Neuronal stem cell (in vitro differentiated cells): ENCODE measurements around the gene PLEKHB1.

ENCODE experiments used
- DNase-seq: peaks from one replicate; pipeline ENCODE4 v3.0.0-alpha.2; 2013; ENCODE audit warnings: low spot score
- H2AFZ ChIP-seq: one replicate; pipeline ENCODE4 v1.6.1; 2013; ENCODE audit warnings: mild to moderate bottlenecking, low read length, inconsistent platforms
- H2AK5ac ChIP-seq: 2 replicates; pipeline ENCODE4 v1.6.1; 2013; ENCODE audit warnings: low read depth, mild to moderate bottlenecking, inconsistent platforms, low read length, moderate library complexity, mixed read lengths
- H2BK120ac ChIP-seq: 2 replicates; pipeline ENCODE4 v1.6.1; 2013; ENCODE audit warnings: low read depth, mild to moderate bottlenecking, inconsistent platforms, low read length, moderate library complexity, mixed read lengths
- H2BK12ac ChIP-seq: one replicate; pipeline ENCODE4 v1.6.1; 2013; ENCODE audit warnings: low read length, inconsistent platforms
- H2BK15ac ChIP-seq: 2 replicates; pipeline ENCODE4 v1.6.1; 2013; ENCODE audit warnings: mild to moderate bottlenecking, low read length, inconsistent platforms, mixed read lengths
- H2BK5ac ChIP-seq: one replicate; pipeline ENCODE4 v1.6.1; 2013; ENCODE audit warnings: inconsistent platforms, mild to moderate bottlenecking, low read length, moderate library complexity
- H3K14ac ChIP-seq: one replicate; pipeline ENCODE4 v1.6.1; 2013; ENCODE audit warnings: low read length, inconsistent platforms
- H3K18ac ChIP-seq: 2 replicates; pipeline ENCODE4 v1.6.1; 2013; ENCODE audit warnings: low read length, inconsistent platforms
- H3K23ac ChIP-seq: 2 replicates; pipeline ENCODE4 v1.6.1; 2013; ENCODE audit warnings: low read depth, mild to moderate bottlenecking, mixed read lengths, low read length, inconsistent platforms; ENCODE audit not compliant: poor library complexity
- H3K27ac ChIP-seq: replicated peaks from 3 replicates; pipeline ENCODE4 v1.5.1; 2013; ENCODE audit warnings: low read length, inconsistent platforms
- H3K27me3 ChIP-seq, 3 experiments: 2 replicates each; pipeline ENCODE4 v1.6.1; 2013; ENCODE audit warnings: low read length in 3 of 3, mild to moderate bottlenecking in 2 of 3, inconsistent platforms in 1 of 3, low read depth in 1 of 3, mixed read lengths in 1 of 3, moderate library complexity in 1 of 3; ENCODE audit not compliant: control insufficient read depth in 3 of 3, insufficient read depth in 3 of 3
- H3K36me3 ChIP-seq, 2 donors: replicated peaks in 1 of 2; 2 replicates each; pipeline ENCODE4 v1.6.1; 2013; ENCODE audit warnings: low read length in 2 of 2; ENCODE audit not compliant: control insufficient read depth in 2 of 2, insufficient read depth in 2 of 2
- H3K4ac ChIP-seq: 2 replicates; pipeline ENCODE4 v1.6.1; 2013; ENCODE audit warnings: inconsistent platforms, mild to moderate bottlenecking, low read length, moderate library complexity
- H3K4me1 ChIP-seq, 2 donors: 1 replicate in 1 of 2; 2 replicates in 1 of 2; pipeline ENCODE4 v1.6.1; 2013; ENCODE audit warnings: low read length in 2 of 2, low read depth in 1 of 2; ENCODE audit not compliant: control insufficient read depth in 2 of 2, insufficient read depth in 1 of 2
- H3K4me2 ChIP-seq: one replicate; pipeline ENCODE4 v1.6.1; 2013; ENCODE audit warnings: mild to moderate bottlenecking, low read length, inconsistent platforms; ENCODE audit not compliant: insufficient read depth, poor library complexity, severe bottlenecking
- H3K4me3 ChIP-seq, 2 donors: 2 replicates each; pipeline ENCODE4 v1.5.1; 2013; ENCODE audit warnings: low read length in 2 of 2, mild to moderate bottlenecking in 2 of 2, inconsistent platforms in 1 of 2, moderate library complexity in 1 of 2
- H3K79me1 ChIP-seq: one replicate; pipeline ENCODE4 v1.6.1; 2013; ENCODE audit warnings: low read depth, mild to moderate bottlenecking, inconsistent platforms, low read length, moderate library complexity
- H3K9ac ChIP-seq: one replicate; pipeline ENCODE4 v1.6.1; 2013; ENCODE audit warnings: mild to moderate bottlenecking, low read depth, low read length, inconsistent platforms; ENCODE audit not compliant: poor library complexity
- H3K9me3 ChIP-seq, 2 donors: replicated peaks in 1 of 2; 2 replicates each; pipeline versions ENCODE3 to v1.6.1; 2013; ENCODE audit warnings: low read length in 2 of 2, mild to moderate bottlenecking in 2 of 2, inconsistent platforms in 1 of 2, low read depth in 1 of 2, mixed read lengths in 1 of 2, moderate library complexity in 1 of 2; ENCODE audit not compliant: control insufficient read depth in 2 of 2, insufficient read depth in 1 of 2
- H4K8ac ChIP-seq: one replicate; pipeline ENCODE4 v1.6.1; 2013; ENCODE audit warnings: low read depth, mild to moderate bottlenecking, inconsistent platforms, low read length, moderate library complexity
- H4K91ac ChIP-seq: one replicate; pipeline ENCODE4 v1.6.1; 2013; ENCODE audit warnings: low read length, low read depth, mild to moderate bottlenecking, inconsistent platforms; ENCODE audit not compliant: poor library complexity
- WGBS, 2 donors: extraction: QIAGEN DNeasy Blood & Tissue Kit; methylation state at CpG; one replicate each; pipeline ENCODE4 v1.1.7; 2013; ENCODE audit warnings: missing lambda C conversion rate in 2 of 2, mixed read lengths in 1 of 2; ENCODE audit not compliant: insufficient read length in 2 of 2, insufficient replicate concordance in 1 of 2; ENCODE audit errors: extremely low coverage in 2 of 2; 5-methylcytosine and 5-hydroxymethylcytosine counted together

Gene PLEKHB1

GRCh38 chr11:73663604-73664495 lies 17.5 kb downstream of the PLEKHB1 start:
- H3K27me3 ChIP-seq = no peaks in the 10 kb centered on the region
- H3K18ac ChIP-seq = no peak overlapping the region
- H3K79me1 ChIP-seq = no peaks in the 10 kb centered on the region
- no peak overlapping the region for H2AFZ ChIP-seq
- WGBS, 2 donors = no CpG with 5 or more reads among the region's 3 CpGs
- H3K14ac ChIP-seq = no peak overlapping the region
- no peak overlapping the region for H2BK5ac ChIP-seq
- H3K4ac ChIP-seq = no peak overlapping the region
- no peak overlapping the region for H4K91ac ChIP-seq
- no peak overlapping the region for H3K23ac ChIP-seq
- H2AK5ac ChIP-seq = no peak overlapping the region
- H3K4me3 ChIP-seq = no peak overlapping the region
- no peaks in the 10 kb centered on the region for H3K9me3 ChIP-seq
- H3K36me3 ChIP-seq = no peaks in the 10 kb centered on the region
- H2BK12ac ChIP-seq = no peak overlapping the region
- no peak for DNase-seq
- H2BK15ac ChIP-seq = no peak overlapping the region
- no peak overlapping the region for H3K4me2 ChIP-seq
- H3K27ac ChIP-seq = no peak overlapping the region
- H4K8ac ChIP-seq = no peak overlapping the region
- no peak overlapping the region for H2BK120ac ChIP-seq
- H3K9ac ChIP-seq = no peak overlapping the region
- peaks cover 5 to 6% of the 10 kb centered on the region in 2 donors for H3K4me1 ChIP-seq

GRCh38 chr11:73664877-73665276 lies 18.5 kb downstream of the PLEKHB1 start:
- no peak overlapping the region for H2AFZ ChIP-seq
- no peaks in the 10 kb centered on the region for H3K27me3 ChIP-seq
- no peak overlapping the region for H2BK12ac ChIP-seq
- peaks cover 5 to 6% of the 10 kb centered on the region in 2 donors for H3K4me1 ChIP-seq
- H2BK5ac ChIP-seq = no peak overlapping the region
- no peaks in the 10 kb centered on the region for H3K9me3 ChIP-seq
- H3K4me3 ChIP-seq = no peak overlapping the region
- H4K91ac ChIP-seq = no peak overlapping the region
- H3K36me3 ChIP-seq = no peaks in the 10 kb centered on the region
- no peak overlapping the region for H3K9ac ChIP-seq
- no peak overlapping the region for H2BK15ac ChIP-seq
- H3K27ac ChIP-seq = no peak overlapping the region
- H3K79me1 ChIP-seq = no peaks in the 10 kb centered on the region
- H2BK120ac ChIP-seq = no peak overlapping the region
- no peak overlapping the region for H4K8ac ChIP-seq
- H3K23ac ChIP-seq = no peak overlapping the region
- H3K14ac ChIP-seq = no peak overlapping the region
- H3K4ac ChIP-seq = no peak overlapping the region
- no peak for DNase-seq
- H2AK5ac ChIP-seq = no peak overlapping the region
- no peak overlapping the region for H3K18ac ChIP-seq
- no peak overlapping the region for H3K4me2 ChIP-seq

- Histone ChIP-seq H3K4me3 (no peak overlapping the region), H3K9me3 (peaks cover 0 to 4% of the 10 kb centered on the region in 2 donors), H4K8ac (no peak overlapping the region), H3K23ac (no peak overlapping the region), H3K9ac (no peak overlapping the region), H2BK120ac (no peak overlapping the region), H3K27me3 (no peaks in the 10 kb centered on the region), H3K4ac (no peak overlapping the region), H4K91ac (no peak overlapping the region), H3K14ac (no peak overlapping the region), H2BK5ac (no peak overlapping the region), H2BK12ac (no peak overlapping the region), H2AK5ac (no peak overlapping the region), H3K18ac (no peak overlapping the region), H3K4me2 (no peak overlapping the region), H3K79me1 (no peaks in the 10 kb centered on the region), H2BK15ac (no peak overlapping the region), H3K27ac (no peak overlapping the region), H3K4me1 (peaks cover 0 to 3% of the 10 kb centered on the region in 2 donors), H3K36me3 (no peaks in the 10 kb centered on the region), H2AFZ (no peak overlapping the region)
- WGBS, 2 donors = no CpG with 5 or more reads among the region's 1 CpG
- no peak for DNase-seq
These were observed 21.5 kb downstream of the PLEKHB1 start for GRCh38 chr11:73667891-73668290.

GRCh38 chr11:73670808-73671207 lies 24.4 kb downstream of the PLEKHB1 start:
- Histone ChIP-seq H3K14ac (no peak overlapping the region), H2BK120ac (no peak overlapping the region), H3K9me3 (peaks cover 0 to 7% of the 10 kb centered on the region in 2 donors), H4K91ac (no peak overlapping the region), H2BK5ac (no peak overlapping the region), H3K4ac (no peak overlapping the region), H3K27me3 (no peaks in the 10 kb centered on the region), H2AFZ (no peak overlapping the region), H3K4me3 (no peak overlapping the region), H3K4me2 (no peak overlapping the region), H3K36me3 (peaks cover 0 to 12% of the 10 kb centered on the region in 2 donors), H3K9ac (no peak overlapping the region), H3K79me1 (no peaks in the 10 kb centered on the region), H3K23ac (no peak overlapping the region), H4K8ac (no peak overlapping the region), H3K27ac (no peak overlapping the region), H2AK5ac (no peak overlapping the region), H2BK15ac (no peak overlapping the region), H2BK12ac (no peak overlapping the region), H3K4me1 (no peaks in the 10 kb centered on the region), H3K18ac (no peak overlapping the region)
- WGBS, 2 donors = no CpG with 5 or more reads among the region's 3 CpGs
- DNase-seq = no peak
